Transverse colon (tissue), 3 donors: ENCODE results near the gene SP110.
"Not testable (repeated sequence)": the region's sequence is repeated elsewhere in the genome, so short reads cannot be mapped to it uniquely, and the experiment has no call there.

ENCODE experiments used
- POLR2A ChIP-seq: fragments of 450-650 bp; IDR thresholded peaks from one replicate; pipeline ENCODE4 v1.6.1; 2016; ENCODE audit warnings: antibody characterized with exemption, mild to moderate bottlenecking, moderate library complexity
- TF ChIP-seq, protein P1 (sequence below), 5 experiments: fragments of 200-600 bp in 3 of 5; fragments of 450-650 bp in 2 of 5; sonication (generic) in 3 of 5; IDR thresholded peaks; 1 replicate in 2 of 5; 2 replicates in 3 of 5; pipeline ENCODE4 v1.5.1; 2016 to 2017; ENCODE audit warnings: antibody characterized with exemption in 5 of 5, inconsistent platforms in 3 of 5, mild to moderate bottlenecking in 2 of 5, moderate library complexity in 1 of 5

DNA sequence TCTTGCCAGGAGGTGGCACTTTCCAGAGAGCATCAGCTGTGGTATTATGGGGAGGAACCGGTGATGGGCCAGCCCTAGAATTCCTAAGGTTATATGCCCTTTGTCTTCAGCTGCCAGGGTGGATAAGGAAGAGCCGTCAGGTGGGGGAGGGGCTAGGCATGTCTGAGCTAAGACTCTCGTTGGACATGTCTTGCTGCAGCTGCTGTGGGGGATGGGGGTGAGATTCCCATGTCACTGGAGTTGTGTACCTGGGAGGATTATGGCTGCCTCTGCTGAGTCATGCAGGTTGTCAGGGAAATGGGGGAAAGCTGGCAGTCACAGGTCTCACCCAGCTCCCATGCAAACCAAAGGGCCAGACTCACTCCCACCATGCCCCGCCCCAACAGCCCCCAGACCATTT is 45.2 kb upstream of the SP110 start:
- TF ChIP-seq, protein P1, sequence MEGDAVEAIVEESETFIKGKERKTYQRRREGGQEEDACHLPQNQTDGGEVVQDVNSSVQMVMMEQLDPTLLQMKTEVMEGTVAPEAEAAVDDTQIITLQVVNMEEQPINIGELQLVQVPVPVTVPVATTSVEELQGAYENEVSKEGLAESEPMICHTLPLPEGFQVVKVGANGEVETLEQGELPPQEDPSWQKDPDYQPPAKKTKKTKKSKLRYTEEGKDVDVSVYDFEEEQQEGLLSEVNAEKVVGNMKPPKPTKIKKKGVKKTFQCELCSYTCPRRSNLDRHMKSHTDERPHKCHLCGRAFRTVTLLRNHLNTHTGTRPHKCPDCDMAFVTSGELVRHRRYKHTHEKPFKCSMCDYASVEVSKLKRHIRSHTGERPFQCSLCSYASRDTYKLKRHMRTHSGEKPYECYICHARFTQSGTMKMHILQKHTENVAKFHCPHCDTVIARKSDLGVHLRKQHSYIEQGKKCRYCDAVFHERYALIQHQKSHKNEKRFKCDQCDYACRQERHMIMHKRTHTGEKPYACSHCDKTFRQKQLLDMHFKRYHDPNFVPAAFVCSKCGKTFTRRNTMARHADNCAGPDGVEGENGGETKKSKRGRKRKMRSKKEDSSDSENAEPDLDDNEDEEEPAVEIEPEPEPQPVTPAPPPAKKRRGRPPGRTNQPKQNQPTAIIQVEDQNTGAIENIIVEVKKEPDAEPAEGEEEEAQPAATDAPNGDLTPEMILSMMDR (IDR thresholded peaks at IDR 0.05): not testable (repeated sequence)
- TF ChIP-seq POLR2A: not testable (repeated sequence)
